HG03139 (cell line): ENCODE data around the gene OLFML3.

Experiments used
- ATAC-seq: cut with Tn5 transposase; IDR thresholded peaks from one replicate; pipeline ENCODE4 v1.9.1; 2021; ENCODE audit not compliant: unreplicated experiment

The OLFML3 gene, protein sequence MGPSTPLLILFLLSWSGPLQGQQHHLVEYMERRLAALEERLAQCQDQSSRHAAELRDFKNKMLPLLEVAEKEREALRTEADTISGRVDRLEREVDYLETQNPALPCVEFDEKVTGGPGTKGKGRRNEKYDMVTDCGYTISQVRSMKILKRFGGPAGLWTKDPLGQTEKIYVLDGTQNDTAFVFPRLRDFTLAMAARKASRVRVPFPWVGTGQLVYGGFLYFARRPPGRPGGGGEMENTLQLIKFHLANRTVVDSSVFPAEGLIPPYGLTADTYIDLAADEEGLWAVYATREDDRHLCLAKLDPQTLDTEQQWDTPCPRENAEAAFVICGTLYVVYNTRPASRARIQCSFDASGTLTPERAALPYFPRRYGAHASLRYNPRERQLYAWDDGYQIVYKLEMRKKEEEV

GRCh38 chr1:113978863-113979702, at the start of gene OLFML3:
TSS of gene OLFML3 (plus strand) at chr1:113979474. CDS start at chr1:113979517, 43 bp downstream.
- peak; percentile 51 for ATAC-seq

DNA sequence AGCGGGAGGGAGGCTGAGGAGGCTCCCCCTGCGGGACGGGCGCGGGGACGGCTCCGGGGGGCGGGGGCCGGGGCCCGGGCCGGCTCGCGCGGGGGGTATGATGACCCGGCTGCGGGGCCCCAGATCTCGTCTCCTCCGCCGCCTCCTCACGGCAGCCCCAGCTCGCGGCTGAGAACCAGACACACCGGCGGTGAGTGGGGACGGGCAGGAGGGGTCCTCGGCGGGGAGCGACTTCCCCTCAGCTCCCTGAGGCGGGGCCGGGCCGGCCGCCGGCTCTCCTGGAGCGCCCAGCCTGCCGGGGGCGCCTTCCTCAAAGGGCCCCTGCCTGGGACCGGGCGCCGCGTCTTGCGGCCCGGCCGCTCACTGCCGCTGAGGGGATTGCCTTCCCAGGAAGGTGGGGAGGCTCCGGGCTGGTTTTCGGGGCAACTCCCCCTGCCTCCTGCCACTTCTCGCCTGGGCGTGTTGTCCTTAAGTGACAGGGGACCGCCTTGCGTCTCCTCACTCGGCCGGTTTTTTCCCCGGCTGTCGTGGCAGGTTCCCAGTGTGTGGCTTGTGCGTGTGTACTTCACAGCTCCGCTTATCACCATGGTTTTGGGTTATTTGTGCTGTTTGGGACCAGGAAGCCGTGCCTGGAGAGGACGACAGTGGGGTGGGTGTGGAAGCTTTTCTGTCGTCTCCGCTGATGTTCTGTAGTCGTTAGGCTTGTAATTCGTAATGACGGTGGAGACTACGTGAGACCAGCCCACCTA, 49.4 kb upstream of the OLFML3 start:
- ATAC-seq, result peak; percentile 25

DNA sequence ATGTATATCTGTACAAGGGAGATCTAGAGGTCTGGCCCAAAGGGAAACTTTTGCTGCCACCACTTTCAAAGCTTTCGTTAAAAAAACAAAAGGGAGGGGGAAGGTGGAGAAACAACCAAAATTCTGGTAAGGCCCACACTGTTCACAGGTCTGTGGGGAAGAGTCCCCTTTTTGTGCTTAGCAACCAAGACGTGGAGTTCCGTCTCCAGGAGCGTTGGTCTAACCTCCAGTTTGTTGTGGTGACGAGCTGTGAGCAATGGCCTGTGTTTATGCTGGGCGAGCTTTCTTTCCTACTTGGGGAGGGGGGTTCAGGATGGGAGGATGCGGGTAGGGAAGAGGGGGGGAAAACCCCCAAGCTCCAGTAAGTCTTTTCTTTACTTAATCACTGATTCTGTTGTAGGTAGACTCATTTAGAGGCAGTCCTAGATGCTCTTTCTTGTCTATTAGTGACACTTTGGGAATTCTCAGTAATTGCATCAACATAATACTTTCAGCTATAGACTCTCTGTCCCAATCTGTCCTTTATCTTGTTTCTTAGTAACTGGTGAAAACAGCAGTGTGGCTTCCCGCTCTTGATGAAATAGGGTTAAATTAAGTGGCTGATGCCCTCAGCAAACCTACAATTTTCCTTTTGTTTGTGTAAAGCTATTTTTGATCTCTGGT, 48.6 kb upstream of the OLFML3 start:
- peak; percentile 28 for ATAC-seq

GRCh38 chr1:113931451-113931851, 47.8 kb upstream of the OLFML3 start:
- no peak for ATAC-seq

DNA sequence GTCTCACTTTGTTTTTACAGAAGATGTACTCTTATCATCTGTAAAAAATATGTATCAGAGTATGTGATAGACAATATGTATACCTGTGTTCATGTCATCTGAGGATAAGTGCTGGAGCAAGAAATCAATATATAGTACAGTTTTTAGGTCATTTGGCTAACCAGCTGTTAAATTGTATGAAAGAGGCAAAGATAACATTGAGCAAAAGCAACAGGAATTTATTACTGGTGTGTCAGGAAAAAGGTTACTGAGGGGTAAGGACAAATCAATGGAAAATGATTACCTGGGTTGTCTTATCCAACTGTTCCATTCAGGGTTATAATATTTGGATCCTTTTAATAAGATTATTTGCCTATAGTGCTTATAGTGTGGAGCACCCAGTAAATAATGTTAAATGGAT, 45.3 kb upstream of the OLFML3 start:
- ATAC-seq, result no peak

DNA sequence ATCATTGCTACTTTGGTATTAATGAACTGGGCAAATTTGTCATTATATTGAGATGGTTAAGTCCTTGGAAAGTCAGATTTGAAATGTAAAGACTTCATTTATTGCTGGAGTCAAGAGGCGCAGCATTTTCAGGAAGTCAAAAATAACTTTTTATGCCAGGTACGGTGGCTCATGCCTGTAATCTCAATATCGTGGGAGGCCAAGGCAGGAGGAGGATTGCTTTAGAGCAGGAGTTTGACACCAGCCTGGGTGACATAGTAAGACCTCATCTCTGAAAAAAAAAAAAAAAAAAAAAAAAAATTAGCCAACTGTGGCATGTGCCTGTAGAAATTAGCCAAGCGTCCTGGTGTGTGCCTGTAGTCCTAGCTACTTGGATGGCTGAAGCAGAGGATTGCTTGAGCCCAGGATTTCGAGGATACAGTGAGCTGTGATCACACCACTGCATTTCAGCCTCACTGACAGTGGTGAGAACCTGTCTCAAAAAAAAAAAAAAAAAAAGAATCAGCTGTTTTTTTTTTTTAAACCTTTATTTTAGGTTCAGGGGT, 44.7 kb upstream of the OLFML3 start:
- no peak for ATAC-seq

DNA sequence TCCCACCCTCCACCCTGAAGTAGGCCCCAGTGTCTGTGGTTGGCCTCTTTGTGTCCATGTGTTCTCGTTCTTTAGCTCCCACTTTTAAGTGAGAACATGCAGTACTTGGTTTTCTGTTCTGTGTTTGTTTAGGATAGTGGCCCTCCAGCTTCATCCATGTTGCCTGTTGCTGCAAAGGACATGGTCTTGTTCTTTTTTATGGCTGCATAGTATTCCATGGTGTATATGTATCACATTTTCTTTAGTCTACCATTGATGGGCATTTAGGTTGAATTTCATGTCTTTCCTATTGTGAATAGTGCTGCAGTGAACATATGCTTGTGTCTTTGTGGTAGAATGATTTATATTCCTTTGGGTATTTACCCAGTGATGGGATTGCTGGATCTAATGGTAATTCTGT, 44.1 kb upstream of the OLFML3 start:
- ATAC-seq, result no peak

DNA sequence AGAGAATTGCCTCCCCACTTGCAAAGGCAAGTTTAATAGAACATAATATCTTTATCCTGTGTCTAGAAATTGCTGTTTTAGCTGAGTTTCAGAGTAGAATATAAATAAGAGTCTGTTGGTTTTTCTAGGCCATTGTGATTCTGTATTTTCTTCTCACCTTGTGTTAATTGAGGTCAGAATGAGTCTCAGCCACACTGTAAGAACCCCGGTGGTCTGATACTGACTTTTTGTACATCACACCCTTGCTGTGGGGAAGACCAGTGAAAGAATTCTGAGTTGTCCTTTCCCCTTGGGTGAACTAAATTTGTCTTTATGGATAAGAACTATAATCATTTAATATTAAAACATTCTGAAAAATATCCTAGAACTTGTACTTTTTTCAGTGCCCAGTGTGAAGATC, 43.3 kb upstream of the OLFML3 start:
- ATAC-seq, result no peak

GRCh38 chr1:113937146-113937545, 42.1 kb upstream of the OLFML3 start:
- no peak for ATAC-seq

- no peak for ATAC-seq
These were observed 41.1 kb upstream of the OLFML3 start for GRCh38 chr1:113938192-113938591.

- ATAC-seq, result no peak
These were observed 38.7 kb upstream of the OLFML3 start for GRCh38 chr1:113940365-113941244.

- no peak for ATAC-seq
These were observed 38.1 kb upstream of the OLFML3 start for GRCh38 chr1:113941245-113941559.

- no peak for ATAC-seq
These were observed 36.7 kb upstream of the OLFML3 start for GRCh38 chr1:113942527-113942926.

- ATAC-seq, result no peak
These were observed 36.1 kb upstream of the OLFML3 start for GRCh38 chr1:113943028-113943811.

DNA sequence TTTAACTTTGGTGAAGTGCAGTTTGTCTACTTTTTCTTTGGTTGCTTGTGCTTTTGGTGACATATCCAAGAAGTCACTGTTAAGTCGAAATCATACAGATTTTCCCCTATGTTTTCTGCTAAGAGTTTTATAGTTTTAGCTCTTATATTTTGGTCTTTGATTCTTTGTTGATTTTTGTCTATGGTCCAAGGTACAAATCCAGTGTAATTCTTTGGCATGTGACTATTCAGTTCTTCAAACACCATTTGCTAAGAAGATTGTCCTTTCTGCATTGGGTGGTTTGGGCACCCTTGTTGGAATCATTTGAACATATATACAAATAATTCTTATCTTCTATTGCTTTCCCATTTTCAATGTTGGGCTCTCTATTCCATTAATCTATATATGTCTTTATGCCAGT, 33.9 kb upstream of the OLFML3 start:
- no peak for ATAC-seq

- no peak for ATAC-seq
These were observed 33.2 kb upstream of the OLFML3 start for GRCh38 chr1:113946112-113946511.

GRCh38 chr1:113946678-113947387, 32.4 kb upstream of the OLFML3 start:
- ATAC-seq, result no peak

GRCh38 chr1:113947388-113948107, 31.7 kb upstream of the OLFML3 start:
- no peak for ATAC-seq
